ENCODE measurements around the gene UNKL.

The UNKL gene

DNA sequence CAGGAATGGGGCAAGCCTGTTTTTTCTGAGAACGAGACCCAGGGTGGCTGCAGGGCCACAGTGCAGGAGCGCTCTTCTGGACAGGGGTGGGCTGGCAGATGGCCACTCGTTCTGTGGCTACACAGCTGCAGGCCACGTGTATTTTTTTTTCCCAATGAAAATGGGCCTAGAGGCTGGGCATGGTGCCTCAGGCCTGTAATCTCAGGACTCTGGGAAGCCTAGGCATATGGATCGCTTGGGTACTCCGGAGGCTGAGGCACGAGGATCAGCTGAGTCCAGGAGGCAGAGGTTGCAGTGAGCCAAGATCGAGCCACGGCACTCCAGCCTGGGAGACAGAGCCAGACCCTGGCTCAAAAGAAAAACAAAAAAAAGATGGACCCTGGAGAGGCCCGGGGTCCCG, 6.8 kb downstream of the UNKL start:
- in situ Hi-C loops (cut with MboI; ENCODE audit: low sequenced_read_pairs), result no loop called here

DNA sequence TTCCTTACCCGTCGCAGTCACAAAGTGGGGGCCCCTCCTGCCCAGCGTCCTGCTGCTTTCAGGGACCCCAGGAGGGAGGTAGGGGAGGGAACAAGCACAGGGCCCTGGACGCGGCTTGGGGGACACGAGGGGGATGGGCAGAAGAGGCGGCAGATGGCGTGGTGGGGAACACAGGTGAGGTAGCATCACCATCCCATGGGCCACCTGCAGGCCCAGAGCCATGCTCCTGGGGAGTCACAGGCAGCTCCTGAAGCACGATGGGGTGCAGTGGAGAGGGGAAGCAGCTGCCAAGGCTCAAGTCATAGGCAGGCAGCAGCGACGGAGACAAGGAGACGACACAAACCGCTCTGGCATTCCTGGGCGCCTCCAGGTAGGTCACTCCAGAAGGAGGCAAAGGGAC, 10.8 kb downstream of the UNKL start:
- in situ Hi-C loops (cut with MboI; ENCODE audit: low sequenced_read_pairs), result no loop called here

DNA sequence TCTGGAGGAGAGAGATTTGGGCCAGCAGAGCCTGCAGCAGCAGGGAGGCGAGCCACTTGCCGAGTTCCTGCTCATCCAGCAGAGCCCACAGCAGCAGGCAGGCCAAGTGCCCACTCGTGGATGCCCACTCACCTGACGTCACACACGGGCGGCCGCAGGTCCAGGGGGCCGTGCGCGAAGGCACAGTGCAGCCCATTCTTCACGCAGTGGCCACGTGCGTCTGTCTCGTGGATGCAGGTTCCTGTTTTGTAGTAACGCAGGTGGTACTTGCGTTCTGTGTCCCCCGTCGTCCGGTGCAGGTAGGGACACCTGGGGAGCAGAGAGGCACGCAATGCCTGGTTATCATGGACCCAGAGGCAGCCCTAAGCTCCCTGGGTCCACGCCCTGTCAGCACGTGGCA, 11.5 kb downstream of the UNKL start:
- in situ Hi-C loops (cut with MboI; ENCODE audit: low sequenced_read_pairs), result no loop called here

DNA sequence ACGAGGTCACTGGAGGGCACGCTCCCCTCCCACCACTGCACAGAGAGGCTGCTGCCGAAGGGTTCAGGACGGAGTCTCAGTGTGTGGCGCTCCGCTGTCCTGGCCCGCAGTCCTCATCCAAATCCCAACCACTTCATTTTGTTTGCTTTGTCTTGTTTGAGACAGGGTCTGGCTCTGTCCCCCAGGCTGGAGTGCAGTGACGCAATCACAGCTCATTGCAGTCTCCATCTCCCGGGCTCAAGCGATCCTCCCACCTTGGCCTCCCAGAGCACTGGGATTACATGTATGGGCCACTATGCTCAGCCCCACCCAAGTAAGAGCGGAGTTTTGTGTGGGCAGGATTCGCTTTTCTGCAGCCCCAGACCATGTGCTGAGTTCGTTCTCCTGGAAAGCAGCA, 12.7 kb downstream of the UNKL start:
- in situ Hi-C loops (cut with MboI; ENCODE audit: low sequenced_read_pairs), result no loop called here

DNA sequence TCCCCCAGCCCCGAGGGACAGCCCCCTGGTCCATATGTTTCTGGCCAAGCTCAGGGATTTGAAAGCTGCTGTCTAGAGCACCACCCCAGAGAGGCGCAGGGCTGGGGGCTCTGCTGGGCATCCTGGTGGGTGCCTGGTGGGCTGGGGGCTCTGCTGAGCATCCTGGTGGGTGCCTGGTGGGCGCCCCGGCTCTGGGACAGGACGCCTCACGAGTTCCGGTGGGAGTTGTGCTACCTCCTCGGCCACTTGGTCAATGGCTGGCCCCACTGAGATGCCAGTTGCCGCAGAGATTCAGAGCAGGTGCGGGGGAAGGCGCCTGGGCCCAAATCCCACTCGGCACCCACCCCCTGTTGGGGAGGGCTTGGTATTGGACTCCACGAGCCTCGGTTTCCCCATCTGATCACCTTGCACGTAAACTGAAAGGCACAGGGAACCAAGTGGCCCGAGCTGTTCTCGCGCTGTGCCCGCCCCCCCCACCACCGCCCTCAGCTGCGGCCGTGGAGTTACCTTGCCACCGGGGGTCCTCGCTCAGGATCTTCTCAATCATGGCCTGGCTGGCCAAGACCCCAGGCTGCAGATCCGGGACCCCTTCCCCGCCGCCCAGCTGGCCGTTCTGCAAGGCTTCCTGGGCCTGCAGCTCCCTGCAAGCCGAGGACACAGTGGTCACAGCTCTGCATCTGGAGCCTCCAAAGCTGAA, 13.3 kb downstream of the UNKL start:
- in situ Hi-C loops (cut with MboI; ENCODE audit: low sequenced_read_pairs), result no loop called here

DNA sequence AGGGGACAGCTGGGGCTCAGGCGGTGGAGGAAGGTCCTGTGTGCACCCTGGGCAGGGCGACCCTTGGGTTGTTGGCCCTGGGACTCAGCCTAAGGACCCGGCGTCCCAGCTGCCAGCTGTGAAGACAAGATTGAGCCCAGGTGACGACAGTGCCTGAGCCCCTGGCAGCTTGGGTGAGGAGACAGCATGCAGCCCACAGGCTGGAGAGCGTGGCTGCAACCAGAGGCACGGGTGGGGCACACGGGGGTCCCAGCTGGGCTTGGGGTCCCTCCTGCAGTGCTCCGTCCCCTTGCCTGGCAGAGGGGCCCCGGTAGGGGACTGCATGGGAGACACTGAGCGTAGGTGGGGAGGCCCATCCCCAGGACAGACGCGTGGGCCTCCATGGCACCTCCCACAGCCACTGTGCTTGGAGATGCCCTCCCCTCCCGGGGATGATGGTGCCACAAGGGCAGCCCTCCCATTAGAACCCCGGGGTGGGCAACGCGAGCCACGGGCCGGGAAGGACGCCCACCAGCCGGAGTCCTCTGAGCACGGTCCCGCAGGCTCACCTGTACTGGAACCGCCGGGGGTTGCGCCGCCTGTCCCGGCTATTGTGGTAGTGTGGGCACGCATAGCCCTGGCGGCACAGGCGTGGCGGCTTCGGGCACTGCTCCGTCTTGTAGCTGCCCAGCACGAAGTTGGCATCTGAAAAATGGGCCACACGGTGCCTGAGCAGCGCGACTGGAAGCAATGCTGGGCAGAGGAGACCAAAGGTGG, 15.5 kb downstream of the UNKL start:
- in situ Hi-C loops (cut with MboI; ENCODE audit: low sequenced_read_pairs), result no loop called here

DNA sequence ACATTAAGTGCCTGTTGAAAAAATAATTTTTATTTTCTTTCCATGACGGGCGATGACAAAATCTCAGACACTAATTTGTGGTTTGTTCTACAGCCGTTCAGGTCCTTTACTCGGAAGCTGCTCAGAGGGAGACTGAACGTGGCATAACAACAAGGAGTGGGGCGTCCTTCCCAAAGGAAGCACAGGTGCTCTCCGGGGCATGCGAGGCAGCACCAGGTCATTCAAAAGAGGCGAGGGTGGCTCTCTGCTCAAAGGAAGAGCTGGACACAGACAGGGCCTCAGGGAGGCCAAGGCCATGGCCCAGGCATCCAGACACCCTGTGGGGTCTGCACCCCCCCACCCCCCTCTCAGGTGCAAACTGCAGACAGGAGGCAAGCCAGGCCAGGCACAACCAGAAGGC, 16.2 kb downstream of the UNKL start:
- in situ Hi-C loops (cut with MboI; ENCODE audit: low sequenced_read_pairs), result no loop called here

DNA sequence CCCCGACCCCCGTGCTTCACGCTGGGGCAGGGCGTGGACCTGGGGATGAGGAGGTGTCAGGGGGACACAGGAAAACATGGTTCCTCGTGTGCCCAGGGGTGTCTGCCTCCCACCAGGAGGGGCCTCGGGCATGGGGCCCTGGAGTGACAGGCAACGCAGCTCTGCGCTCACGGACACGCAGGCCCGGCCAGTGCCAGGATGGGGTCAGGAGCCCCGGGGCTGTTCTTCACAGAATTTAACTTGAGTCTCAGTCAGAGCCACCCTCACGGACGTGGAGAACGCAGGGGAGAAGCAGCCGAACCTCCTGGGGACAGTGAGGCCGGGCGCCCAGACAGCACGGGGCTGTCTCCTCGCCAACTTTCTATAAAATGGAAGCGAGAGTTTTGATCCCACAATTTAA, 16.7 kb downstream of the UNKL start:
- in situ Hi-C loops (cut with MboI; ENCODE audit: low sequenced_read_pairs), result no loop called here

DNA sequence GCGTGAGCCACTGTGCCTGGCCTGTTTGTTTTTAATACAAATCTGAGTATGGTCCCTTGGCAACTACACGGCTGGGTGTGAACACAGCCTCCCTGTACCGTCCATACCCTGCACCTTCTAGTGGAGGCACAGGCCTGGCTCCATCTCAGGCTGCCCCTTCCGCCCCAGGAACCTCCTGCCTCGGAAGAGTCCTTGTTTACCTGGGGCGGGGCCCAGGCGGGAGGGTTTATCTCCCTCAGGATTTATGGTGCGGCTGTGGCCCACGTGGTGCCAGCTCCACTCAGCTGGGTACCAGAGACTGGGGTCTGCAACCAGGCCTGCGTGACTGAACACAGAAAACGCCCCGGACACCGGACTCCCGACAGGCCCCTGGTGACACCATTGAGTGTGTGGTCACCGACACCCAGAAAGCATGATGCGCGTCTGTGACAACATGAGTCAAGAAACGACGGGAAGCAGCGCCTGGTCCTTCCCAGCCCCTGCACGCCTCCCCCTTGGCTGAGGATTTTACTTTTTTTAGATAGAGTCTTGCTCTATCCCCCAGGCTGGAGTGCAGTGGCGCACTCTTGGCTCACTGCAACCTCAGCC, 19.0 kb downstream of the UNKL start:
- in situ Hi-C loops (cut with MboI; ENCODE audit: low sequenced_read_pairs), result no loop called here

DNA sequence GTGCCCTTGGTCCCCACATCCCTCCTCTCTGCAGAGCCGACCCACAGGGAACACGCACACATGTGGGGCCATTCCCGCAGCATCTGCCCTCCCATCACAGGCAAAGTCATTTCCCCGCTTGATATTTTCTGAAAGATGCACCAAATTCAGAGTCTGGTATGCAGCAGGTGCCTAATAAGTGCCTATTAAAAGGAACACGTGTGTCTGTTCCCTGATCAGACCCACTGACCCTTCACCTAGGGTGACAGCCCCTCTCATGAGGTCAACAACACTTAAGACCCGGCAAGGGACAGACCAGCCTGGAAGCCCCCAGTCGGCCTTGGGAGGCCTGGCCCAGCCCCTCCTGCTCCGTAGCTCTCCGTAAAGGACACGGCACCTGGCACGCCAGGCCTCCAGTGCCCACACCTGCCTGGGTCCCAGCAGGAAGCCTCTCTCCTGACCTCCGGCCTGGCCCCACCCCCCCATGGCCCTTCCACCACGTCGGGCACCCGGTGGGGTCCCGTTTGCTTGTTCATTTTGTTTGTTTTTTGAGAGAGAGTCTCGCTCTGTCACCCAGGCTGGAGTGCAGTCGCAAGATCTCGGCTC, 20.0 kb downstream of the UNKL start:
- in situ Hi-C loops (cut with MboI; ENCODE audit: low sequenced_read_pairs), result no loop called here

DNA sequence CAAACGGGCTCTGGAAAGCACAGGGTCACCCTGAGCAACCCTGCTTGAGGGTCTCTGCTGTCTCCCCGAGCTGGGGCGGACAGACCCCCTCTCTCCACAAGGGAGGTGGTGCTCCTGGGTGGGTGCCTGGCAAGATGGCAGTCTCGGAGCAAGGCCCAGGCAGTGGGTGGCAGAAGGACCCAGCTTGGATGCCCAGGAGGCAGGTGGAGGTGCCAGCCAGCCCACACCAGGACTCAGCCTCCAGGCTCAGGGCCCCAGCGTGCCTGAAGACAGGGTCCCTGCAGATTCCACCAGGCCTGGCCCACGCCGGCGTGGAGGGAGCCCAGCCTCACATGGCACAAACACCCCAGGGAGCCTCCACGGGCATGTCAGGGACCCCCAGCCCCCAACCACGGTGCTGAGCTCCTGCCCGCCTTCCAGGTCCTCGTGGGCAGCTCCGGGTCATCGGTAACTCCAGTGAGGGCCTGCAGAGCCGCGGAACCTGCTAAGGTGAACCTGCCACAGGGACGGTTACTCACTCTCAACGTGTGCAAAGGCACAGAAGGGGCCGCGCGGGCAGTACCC, 20.8 kb downstream of the UNKL start:
- in situ Hi-C loops (cut with MboI; ENCODE audit: low sequenced_read_pairs), result no loop called here

DNA sequence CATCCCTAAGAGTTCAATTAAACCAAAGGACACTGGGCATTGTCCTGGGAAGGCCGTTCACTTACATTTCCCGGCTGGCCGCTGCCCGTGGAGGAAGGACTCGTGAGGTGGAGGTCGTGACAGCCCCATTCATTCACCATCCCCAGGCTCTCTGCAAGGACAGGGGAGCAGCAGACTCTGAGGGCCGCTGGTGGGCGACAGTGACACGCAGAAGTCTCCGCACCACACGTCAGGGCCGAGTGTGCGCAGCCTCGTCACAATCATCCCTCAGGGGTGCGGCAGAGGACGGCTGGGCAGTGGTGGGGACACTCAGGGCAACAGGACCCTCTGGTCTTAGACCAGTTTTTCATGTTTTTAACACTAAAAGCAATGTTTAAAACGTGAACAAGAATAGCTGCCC, 21.7 kb downstream of the UNKL start:
- in situ Hi-C loops (cut with MboI; ENCODE audit: low sequenced_read_pairs), result no loop called here

DNA sequence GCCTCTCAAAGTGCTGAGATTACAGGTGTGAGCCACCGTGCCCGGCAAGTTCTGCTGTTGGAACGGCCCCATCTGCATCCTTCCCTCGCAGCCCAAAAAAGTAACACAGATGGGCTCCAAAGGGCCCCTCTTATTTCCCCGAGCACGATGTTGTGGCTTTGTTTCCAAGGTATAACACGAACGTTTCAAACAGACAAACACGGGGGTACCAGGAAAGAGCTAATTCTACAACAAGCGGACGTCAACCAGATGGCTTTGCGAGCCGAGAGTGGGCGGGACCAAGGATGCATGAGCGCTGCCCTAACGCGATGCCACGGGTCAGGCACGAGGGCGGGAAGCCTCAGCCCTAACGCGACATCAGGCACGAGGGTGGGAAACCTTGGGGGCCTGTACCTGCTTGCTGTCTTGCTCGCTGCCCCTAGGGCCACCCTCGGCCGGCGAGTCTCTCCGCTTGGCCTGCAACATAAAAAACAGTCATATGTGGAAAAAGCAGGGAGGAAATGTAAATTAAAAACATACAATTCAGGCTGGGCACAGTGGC, 24.2 kb downstream of the UNKL start:
- in situ Hi-C loops (cut with MboI; ENCODE audit: low sequenced_read_pairs), result no loop called here

DNA sequence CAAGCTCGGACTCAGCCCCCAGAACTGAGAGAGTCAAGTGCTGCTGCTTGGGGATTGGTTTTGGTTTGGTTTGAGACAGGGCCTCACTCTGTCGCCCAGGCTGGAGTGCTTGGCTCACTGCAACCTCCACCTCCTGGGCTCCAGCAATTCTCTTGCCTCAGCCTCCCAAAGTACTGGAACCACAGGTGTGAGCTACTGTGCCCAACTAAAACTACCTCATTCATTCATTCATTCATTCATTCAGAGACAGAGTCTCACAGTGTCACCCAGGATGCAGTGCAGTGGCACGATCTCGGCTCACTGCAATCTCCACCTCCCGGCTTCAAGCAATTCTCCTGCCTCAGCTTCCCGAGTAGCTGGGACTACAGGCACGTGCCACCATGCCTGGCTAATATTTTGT, 24.7 kb downstream of the UNKL start:
- in situ Hi-C loops (cut with MboI; ENCODE audit: low sequenced_read_pairs), result no loop called here

DNA sequence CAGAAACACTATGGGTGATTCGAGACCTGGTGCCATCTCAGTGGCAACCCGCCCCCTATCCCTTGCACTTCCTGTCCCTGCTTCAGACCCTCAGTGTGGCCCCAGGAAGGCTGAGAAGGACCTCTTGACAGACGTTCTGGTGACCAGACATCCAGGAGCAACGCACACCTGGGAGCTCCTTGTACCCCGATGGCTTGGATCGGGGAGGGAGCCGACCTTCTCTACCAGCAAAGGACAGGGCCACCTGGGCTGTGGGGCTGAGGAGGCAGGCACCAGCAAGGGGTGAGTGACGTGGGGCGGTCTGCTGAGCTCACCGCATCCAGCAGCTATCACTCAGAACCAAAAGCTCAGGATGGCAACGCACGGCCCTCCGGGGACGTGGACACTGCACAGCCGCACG, 27.2 kb downstream of the UNKL start:
- in situ Hi-C loops (cut with MboI; ENCODE audit: low sequenced_read_pairs), result no loop called here

DNA sequence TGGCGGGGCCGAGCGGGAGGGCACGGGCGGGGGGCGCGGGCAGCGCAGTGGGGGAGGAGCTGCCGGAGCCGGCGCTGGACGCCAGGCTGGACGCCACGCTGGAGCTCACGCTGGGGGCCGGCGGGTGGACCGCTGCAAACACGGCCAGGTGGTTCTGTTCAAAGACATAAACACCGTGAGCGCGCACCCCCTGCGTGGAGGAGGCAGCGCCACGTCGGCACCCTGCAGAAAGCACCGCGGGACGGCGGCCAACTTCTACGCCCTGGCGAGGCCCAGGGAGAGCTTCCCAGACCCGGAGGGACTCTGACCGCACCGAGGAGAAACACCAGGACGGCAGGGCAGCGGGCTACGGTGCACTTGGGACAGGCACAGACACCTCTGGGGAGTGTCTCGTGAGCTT, 29.3 kb downstream of the UNKL start:
- in situ Hi-C loops (cut with MboI; ENCODE audit: low sequenced_read_pairs), result no loop called here

DNA sequence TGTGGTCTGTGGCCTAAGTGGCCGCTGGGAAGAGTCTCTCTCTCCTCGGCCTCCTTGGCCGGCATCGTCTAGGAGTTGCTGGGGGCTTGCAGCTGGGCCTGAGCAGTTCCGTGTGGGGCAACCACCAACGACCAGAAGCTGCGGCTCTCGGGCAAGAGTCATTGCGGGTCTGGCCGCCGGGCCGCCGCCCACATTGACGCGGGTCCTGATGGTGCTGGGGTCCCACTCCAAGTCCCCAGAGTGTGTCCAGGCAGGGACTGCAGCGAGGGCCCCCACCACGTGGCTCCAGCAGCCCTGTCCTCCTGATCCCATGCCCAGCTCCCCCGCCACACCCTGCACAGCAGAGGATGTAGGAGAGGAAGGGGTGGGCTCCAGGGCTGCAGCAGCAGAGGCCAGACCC, 30.9 kb downstream of the UNKL start:
- in situ Hi-C loops (cut with MboI; ENCODE audit: low sequenced_read_pairs), result no loop called here

DNA sequence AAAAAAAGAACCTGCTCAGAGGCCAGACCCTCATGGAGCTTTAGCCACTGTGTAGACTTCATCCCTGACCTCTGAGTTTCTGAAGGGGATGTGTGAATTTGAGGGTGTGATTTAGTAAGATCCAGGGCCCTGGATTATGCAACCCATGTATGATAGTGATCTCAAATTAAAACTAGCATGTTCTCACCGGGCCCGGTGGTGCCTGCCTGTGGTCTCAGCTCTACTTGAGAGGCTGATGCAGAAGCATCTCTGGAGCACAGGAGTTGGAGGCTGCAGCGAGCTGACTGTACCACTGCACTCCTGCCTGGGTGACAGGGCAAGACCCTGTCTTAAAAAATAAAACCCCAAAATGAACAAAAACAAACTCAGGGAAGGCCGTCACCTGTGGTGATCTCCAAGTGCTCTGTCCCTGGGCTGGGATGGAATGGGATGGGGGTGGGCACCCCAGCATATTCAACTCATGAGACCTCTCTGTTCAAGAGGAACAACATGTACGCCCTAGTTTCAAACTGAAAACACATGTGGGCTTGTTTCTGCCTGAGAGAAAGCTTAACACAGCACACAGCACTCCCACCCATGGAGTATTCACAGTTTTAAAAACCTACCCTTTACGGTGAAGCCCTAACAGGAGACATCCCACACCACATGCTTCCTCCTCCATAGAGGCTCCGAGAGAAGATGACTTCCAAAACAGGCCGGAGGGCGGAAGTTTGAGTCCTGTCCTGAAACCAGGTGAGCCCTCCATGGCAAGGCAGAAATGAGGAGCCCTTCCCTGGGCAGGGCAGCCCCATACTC, 32.7 kb downstream of the UNKL start:
- in situ Hi-C loops (cut with MboI; ENCODE audit: low sequenced_read_pairs), result no loop called here

DNA sequence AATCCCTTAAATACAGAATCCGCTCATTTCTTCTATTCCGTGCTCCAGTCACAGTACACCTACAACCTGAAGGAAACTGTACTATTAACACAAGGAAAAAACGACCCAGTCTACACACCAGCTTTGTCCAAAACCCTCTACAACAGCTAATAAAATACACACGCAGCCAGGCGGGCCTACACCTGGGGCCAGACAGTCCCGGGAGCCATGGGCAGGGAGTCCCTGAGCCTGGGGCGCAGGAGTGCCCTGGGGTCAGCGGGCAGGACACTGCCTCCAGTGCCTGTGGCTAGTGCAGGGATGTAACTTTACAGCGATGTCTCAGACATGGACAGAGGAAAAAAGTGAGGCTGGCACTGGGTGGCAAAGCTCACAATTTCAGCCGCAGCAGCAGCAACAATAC, 34.3 kb downstream of the UNKL start:
- in situ Hi-C loops (cut with MboI; ENCODE audit: low sequenced_read_pairs), result no loop called here

DNA sequence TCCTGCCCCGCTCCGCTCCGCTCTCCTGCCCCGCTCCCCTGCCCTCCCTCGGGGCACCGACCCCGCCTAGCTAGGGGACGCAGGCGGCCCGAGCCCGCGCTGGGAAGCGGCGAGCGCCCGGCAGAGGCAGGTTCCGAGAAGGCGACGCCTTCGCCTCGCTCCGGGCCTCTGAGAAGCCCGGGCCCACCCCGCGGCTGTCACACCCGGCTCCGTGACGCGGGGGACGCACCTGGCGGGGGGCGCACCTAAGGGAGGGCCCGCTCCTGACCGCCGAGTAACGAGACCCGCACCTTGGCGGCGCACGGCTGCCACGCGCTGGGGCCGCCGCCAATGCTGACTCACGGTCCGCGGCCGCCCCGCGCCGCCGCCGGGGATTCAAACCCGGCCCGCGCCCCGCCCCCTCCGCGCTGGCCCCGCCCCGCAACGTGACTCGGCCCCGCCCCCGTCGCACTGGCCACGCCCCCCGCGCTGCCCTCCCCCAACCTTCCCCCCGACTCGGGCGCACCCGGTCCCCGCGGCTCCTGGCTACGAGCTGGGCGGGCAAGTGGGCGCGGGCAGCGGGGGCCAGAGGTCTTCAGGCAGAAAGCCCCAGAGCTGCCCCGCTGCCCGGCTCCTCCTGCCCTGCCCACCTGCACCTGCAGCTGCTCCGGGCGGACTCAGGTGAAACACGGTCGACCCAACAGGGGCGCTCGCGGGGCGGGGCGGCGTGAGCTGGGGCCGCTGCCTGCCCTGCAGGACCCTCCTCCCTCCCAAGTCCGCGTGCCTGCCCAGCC, 35.0 kb downstream of the UNKL start:
- in situ Hi-C loops (cut with MboI; ENCODE audit: low sequenced_read_pairs), result no loop called here

Data from HL-60/S4 treated with retinoic acid at 250 ng/mL for 4 days and 3 days (cell line).